Bladder microvascular endothelial cell (primary cell): ENCODE results near the gene PHLDB1. TPM values are rescaled to one million over a fixed set of nuclear protein-coding genes. Genes with fewer than 3 reads are reported as not detected.

Experiments used
- total RNA-seq: library from RNA; depleted of rRNA; stranded (reverse); fragments of >200 nt; gene quantifications from 2 replicates; pipeline ENCODE4 v1.2.3, GENCODE V29; 2014

Gene PHLDB1
- total RNA-seq = 49.9 and 62.4 TPM in 2 replicates

DNA sequence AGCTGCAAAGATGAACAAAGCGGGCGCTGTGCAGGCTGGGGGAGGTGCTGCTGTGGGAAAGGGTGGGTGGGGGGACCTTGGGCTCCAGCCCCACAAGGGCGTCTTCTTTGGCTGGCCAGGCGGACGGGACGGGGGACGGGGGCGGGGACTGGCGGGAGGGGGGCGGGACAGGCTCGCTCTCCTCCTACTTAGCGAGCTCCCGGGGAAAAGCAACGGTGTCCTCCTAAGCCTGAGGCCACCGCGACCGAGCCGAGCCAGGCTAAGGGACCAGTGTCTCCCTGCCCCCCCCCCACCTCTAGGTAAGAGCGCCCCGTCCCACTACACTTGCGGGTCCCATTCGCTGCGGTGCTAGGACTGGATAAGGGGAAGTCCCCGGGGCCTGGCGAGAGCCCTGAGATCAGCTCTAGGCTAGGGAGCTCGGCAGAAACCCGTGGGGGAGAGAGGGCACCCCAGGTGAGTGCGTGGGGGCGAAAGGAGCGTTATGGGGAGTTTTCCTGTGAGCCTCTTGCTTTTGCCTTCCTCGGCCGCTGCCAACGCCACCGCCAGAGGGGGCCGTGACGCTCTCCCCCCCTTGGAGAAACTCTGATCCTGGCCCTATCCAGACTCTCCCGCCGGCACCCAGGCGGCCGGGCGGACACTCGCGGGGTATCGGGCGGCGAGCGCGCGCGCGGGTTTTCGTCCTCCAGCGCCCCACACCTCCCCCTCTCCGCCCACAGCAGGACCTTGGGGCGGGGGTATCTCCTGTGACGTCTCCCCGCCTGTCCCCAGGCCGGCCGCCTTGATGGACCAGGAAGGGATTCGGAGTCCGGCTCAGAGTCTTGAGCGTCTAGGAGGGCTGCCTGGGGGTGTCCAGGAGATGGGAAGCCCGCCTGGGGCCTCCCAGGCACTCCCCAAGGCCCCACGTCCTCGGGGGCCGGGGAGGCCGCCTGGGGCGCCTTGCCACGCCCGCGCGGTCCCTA, at the start of gene PHLDB1:
Gene PHLDB1 (plus strand): TSS at position 215 of the 959 bp plus-strand sequence. CDS start 6,222 bp downstream, outside the sequence.

DNA sequence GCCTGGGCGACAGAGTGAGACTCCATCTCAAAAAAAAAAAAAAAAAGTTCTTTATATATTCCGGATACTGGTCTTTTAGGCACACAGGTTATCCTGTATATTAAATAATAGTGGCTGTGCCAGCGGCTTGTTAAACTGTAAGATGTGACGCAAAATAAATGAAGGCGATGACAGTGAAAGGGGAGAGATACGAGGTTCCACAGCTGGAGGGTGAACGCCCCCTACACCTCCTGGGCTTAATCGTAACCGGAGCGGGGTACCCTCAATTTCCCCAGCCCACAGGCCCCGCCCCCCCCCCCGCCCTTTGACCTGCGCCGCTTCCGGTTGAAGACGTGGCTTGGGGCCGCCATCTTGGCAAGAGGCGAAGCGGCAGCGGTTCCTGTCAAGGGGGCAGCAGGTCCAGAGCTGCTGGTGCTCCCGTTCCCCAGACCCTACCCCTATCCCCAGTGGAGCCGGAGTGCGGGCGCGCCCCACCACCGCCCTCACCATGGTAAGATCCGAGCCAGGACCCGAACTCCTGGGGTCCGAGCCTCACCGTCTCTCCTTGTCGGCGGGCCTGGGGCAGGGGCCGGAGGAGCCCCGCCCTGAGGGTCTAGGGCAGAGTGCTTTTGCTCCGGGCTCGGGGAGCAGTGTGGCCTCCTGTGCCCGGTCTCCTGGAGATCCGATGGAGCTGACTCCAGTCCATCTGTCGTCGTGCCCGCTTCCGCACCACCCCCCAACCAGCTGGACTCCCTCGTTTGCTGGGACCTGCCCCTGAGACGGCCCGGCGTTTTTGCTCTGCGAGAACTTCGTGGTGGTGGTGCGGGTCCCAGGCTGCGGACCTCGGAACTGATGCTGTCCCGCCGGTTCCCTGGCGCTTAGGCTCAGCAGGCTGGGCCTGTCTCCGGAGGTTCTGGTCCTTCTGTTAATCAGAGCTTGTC, 35.1 kb upstream of the PHLDB1 start, which contains the start of gene ARCN1:
Gene ARCN1 (plus strand): TSS at position 349 of the 920 bp plus-strand sequence. CDS start 139 bp downstream, at position 488.

DNA sequence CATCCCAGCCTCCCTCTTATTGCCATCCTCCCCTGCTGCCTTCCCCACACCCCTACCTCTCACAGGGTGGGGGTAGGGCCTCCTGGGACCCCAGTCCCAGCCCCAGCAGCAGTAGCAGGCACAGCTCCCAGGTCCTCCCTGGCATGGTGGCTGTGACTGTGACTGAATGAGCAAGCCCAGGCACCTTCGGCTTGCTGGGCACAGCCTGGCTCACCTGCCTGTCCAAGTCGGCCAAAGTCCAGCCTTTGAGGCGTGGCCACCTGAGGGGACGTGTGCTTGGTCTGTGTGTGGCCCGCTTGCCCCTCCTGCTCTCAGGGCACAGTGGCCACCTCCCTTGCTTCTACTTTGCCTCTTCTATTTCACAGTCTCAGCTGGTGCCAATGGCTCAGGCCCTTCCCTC, 72.1 kb downstream of the PHLDB1 start, which contains the start of gene TREH:
Gene TREH (minus strand): TSS at position 168 of the 400 bp plus-strand sequence. CDS start 23 bp downstream, at position 145.

Other genes with a start within 250 kb of the PHLDB1 start
- gene UBE4A, start 248.0 kb upstream of the PHLDB1 start, total RNA-seq = 18.9 and 31.7 TPM in 2 replicates
- gene ATP5MG, start 206.0 kb upstream of the PHLDB1 start, total RNA-seq = 86.7 and 87.1 TPM in 2 replicates
- 19.1 and 53.6 TPM in 2 replicates for gene KMT2A, start 171.1 kb upstream of the PHLDB1 start, total RNA-seq
- gene TTC36, start 80.1 kb upstream of the PHLDB1 start, total RNA-seq = 0.49 and 1.3 TPM in 2 replicates
- gene TMEM25, start 76.4 kb upstream of the PHLDB1 start, total RNA-seq = 4.5 and 28.1 TPM in 2 replicates
- 18.0 and 18.8 TPM in 2 replicates for gene IFT46, start 41.7 kb upstream of the PHLDB1 start, total RNA-seq
- 71.7 and 132 TPM in 2 replicates for gene ARCN1, start 35.2 kb upstream of the PHLDB1 start, total RNA-seq
- not detected in 2 replicates for gene TREH, start 72.0 kb downstream of the PHLDB1 start, total RNA-seq
- gene DDX6, start 183.5 kb downstream of the PHLDB1 start, total RNA-seq = 76.4 and 159 TPM in 2 replicates